ENCODE measurements around the gene DIS3L2.
"Not testable (repeated sequence)": the region's sequence is repeated elsewhere in the genome, so short reads cannot be mapped to it uniquely, and the experiment has no call there.

The DIS3L2 gene

DNA sequence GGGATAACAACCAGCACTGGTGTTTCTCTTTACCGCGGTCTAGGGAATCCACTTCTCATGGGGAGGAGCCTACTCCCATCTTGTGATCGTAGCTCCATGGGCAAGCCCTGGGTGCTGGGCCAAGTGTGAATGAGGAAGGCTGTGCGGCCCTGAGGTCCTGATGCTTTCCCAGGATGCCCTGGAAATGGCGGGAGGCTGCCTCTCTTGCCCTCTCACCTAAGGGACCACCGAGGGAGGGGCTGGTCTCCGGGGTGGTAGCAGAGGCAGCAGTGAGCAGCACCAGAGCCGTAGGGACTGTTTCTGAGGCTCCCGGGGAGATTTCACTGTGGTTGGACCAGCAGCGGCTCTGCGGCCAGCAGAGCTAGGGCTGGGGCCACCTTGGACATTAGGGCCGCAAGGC, 19.8 kb upstream of the DIS3L2 start:
- TF ChIP-seq, protein P1, sequence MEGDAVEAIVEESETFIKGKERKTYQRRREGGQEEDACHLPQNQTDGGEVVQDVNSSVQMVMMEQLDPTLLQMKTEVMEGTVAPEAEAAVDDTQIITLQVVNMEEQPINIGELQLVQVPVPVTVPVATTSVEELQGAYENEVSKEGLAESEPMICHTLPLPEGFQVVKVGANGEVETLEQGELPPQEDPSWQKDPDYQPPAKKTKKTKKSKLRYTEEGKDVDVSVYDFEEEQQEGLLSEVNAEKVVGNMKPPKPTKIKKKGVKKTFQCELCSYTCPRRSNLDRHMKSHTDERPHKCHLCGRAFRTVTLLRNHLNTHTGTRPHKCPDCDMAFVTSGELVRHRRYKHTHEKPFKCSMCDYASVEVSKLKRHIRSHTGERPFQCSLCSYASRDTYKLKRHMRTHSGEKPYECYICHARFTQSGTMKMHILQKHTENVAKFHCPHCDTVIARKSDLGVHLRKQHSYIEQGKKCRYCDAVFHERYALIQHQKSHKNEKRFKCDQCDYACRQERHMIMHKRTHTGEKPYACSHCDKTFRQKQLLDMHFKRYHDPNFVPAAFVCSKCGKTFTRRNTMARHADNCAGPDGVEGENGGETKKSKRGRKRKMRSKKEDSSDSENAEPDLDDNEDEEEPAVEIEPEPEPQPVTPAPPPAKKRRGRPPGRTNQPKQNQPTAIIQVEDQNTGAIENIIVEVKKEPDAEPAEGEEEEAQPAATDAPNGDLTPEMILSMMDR (IDR thresholded peaks at IDR 0.05; ENCODE audit: poor library complexity, severe bottlenecking): no peak
- H3K36me3 ChIP-seq (ENCODE audit: low read depth): no peaks in the 10 kb centered on the region
- H3K27me3 ChIP-seq (ENCODE audit: insufficient read depth, poor library complexity, severe bottlenecking): no peaks in the 10 kb centered on the region
- H3K4me1 ChIP-seq (ENCODE audit: insufficient read depth, poor library complexity, severe bottlenecking): no peaks in the 10 kb centered on the region
- no peaks in the 10 kb centered on the region for H3K9me3 ChIP-seq (ENCODE audit: severe bottlenecking)
- ATAC-seq (ENCODE audit: low read depth) (no peak), DNase-seq (ENCODE audit: low spot score) (no peak)
- no peak overlapping the region for H3K27ac ChIP-seq (ENCODE audit: poor library complexity, severe bottlenecking)
- H3K4me3 ChIP-seq (ENCODE audit: severe bottlenecking): no peak overlapping the region

DNA sequence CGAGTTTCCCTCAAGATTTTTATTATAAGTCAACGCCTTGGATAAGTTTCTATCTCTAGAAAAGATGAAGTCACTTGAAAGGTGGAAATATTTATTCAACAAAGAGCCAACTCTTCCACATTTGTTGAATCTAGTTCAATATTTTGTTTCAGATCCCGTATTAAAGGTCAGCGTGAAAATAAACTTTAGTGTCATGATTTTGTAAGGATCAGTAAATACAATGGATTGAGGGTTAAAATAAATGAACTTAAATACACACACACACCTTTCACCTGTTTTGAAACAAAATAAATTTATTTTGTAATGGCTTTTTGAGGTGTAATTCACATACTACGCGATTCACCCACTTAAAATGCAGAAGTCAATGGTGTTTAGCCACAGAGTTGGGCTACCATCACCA, 19.3 kb upstream of the DIS3L2 start:
- Histone ChIP-seq H3K27ac (ENCODE audit: poor library complexity, severe bottlenecking) (no peak overlapping the region), H3K4me1 (ENCODE audit: insufficient read depth, poor library complexity, severe bottlenecking) (no peaks in the 10 kb centered on the region), H3K4me3 (ENCODE audit: severe bottlenecking) (no peak overlapping the region), H3K36me3 (ENCODE audit: low read depth) (no peaks in the 10 kb centered on the region), H3K9me3 (ENCODE audit: severe bottlenecking) (no peaks in the 10 kb centered on the region), H3K27me3 (ENCODE audit: insufficient read depth, poor library complexity, severe bottlenecking) (no peaks in the 10 kb centered on the region)
- DNase-seq (ENCODE audit: low spot score): no peak
- TF ChIP-seq, protein P1 (IDR thresholded peaks at IDR 0.05; ENCODE audit: poor library complexity, severe bottlenecking): no peak
- no peak for ATAC-seq (ENCODE audit: low read depth)

DNA sequence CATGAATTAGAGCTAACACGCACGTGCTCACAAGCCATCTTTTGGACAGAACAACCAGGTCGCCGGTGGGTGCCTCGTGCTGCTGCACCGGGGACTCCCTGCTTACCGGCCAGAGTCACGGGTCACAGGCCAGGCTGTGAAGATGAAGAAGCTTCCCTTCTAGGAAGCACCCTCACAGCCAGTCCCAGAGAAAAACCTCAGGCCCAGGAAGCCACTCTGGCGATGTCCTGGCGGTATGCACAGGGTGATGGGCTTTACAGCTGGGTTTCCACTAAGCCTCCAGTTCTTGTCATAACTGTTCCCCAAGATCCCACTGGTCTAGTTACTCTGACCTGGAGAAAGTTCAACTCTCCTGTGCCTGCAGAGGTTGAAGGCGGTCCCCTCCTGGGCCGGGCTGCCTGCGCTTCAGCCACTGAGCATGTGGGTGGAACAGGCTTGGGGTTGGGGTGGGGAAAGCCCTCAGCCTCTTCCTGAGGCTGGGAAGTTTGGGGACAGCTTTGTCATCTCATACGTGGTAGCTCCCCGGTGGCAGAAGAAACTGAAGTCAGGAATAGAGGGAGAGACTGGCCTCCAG, 15.2 kb upstream of the DIS3L2 start:
- H3K4me3 ChIP-seq (ENCODE audit: severe bottlenecking): no peak overlapping the region
- no peaks in the 10 kb centered on the region for H3K27me3 ChIP-seq (ENCODE audit: insufficient read depth, poor library complexity, severe bottlenecking)
- H3K27ac ChIP-seq (ENCODE audit: poor library complexity, severe bottlenecking): no peak overlapping the region
- ATAC-seq (ENCODE audit: low read depth) (no peak), DNase-seq (ENCODE audit: low spot score) (no peak)
- no peaks in the 10 kb centered on the region for H3K4me1 ChIP-seq (ENCODE audit: insufficient read depth, poor library complexity, severe bottlenecking)
- H3K9me3 ChIP-seq (ENCODE audit: severe bottlenecking): no peaks in the 10 kb centered on the region
- TF ChIP-seq, protein P1 (IDR thresholded peaks at IDR 0.05; ENCODE audit: poor library complexity, severe bottlenecking): no peak
- no peaks in the 10 kb centered on the region for H3K36me3 ChIP-seq (ENCODE audit: low read depth)

DNA sequence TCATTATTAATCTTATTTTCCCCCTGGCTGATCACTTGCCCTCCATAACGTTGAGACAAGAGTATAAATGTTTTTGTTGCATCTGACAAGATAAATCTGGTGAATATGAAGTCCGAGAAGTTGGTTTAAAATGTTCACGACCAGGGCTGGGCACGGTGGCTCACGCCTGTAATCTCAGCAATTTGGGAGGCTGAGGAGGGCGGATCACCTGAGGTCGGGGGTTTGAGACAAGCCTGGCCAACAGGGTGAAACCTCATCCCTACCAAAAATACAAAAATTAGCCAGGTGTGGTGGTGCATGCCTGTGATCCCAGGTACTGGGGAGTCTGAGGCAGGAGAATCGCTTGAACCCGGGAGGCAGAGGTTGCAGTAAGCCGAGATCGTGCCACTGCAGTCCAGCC, 14.4 kb upstream of the DIS3L2 start:
- H3K9me3 ChIP-seq (ENCODE audit: severe bottlenecking); H3K4me1 ChIP-seq (ENCODE audit: insufficient read depth, poor library complexity, severe bottlenecking); H3K4me3 ChIP-seq (ENCODE audit: severe bottlenecking); H3K27me3 ChIP-seq (ENCODE audit: insufficient read depth, poor library complexity, severe bottlenecking); H3K27ac ChIP-seq (ENCODE audit: poor library complexity, severe bottlenecking); ATAC-seq (ENCODE audit: low read depth); H3K36me3 ChIP-seq (ENCODE audit: low read depth); DNase-seq (ENCODE audit: low spot score): not testable (repeated sequence)

DNA sequence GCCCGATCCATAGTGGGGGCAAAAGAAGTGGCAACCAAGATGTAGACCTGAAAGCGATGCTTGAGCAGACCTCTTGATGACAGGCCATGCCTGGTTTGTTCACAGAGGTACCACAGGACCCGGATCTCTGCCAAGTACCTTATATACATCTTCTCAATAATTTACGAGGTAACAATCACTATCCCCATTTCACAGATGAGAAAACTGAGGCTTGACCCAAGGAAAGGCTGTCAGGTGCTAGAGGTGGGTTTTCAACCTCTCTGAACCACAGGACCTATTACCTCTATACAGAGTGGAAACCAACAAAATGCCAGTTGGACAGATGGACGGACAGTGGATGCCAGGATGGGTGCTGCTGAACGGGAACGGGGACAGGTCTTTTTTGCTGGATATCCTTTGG, 13.8 kb upstream of the DIS3L2 start:
- no peaks in the 10 kb centered on the region for H3K27me3 ChIP-seq (ENCODE audit: insufficient read depth, poor library complexity, severe bottlenecking)
- DNase-seq (ENCODE audit: low spot score) (no peak), ATAC-seq (ENCODE audit: low read depth) (no peak)
- H3K9me3 ChIP-seq (ENCODE audit: severe bottlenecking): no peaks in the 10 kb centered on the region
- no peaks in the 10 kb centered on the region for H3K36me3 ChIP-seq (ENCODE audit: low read depth)
- H3K4me3 ChIP-seq (ENCODE audit: severe bottlenecking): no peak overlapping the region
- H3K4me1 ChIP-seq (ENCODE audit: insufficient read depth, poor library complexity, severe bottlenecking): no peaks in the 10 kb centered on the region
- H3K27ac ChIP-seq (ENCODE audit: poor library complexity, severe bottlenecking): no peak overlapping the region
- TF ChIP-seq, protein P1 (IDR thresholded peaks at IDR 0.05; ENCODE audit: poor library complexity, severe bottlenecking): no peak
